ENCODE data around the gene RSU1. TPM values are rescaled to one million over a fixed set of nuclear protein-coding genes. Genes with fewer than 3 reads are reported as not detected.
"Not testable (repeated sequence)": the region's sequence is repeated elsewhere in the genome, so short reads cannot be mapped to it uniquely, and the experiment has no call there.

The RSU1 gene
- total RNA-seq, 1 donor from 2014 or later, result 32.3 TPM

GRCh38 chr10:16788125-16788524 lies 29.1 kb downstream of the RSU1 start:
- no peak for DNase-seq (ENCODE audit: low read depth in 2 of 2)

DNA sequence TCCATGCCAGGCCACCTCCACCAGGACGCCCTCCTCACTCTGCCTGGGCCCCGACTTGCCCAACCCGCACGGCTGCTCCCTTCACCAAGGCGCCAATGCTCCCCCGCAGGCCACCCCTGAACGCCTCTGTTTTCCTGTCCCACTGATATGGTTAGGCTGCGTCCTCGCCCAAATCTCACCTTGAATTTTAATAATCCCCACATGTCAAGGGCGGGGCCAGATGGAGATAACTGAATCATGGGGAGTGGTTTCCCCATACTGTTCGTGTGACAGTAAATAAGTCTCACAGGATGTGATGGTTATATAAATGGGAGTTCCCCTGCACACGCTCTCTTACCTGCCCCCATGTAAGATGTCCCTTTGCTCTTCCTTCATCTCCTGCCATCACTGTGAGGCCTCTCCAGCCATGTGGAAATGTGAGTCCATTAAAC lies 29.8 kb downstream of the RSU1 start:
- no peak for DNase-seq (ENCODE audit: low read depth in 2 of 2)

DNA sequence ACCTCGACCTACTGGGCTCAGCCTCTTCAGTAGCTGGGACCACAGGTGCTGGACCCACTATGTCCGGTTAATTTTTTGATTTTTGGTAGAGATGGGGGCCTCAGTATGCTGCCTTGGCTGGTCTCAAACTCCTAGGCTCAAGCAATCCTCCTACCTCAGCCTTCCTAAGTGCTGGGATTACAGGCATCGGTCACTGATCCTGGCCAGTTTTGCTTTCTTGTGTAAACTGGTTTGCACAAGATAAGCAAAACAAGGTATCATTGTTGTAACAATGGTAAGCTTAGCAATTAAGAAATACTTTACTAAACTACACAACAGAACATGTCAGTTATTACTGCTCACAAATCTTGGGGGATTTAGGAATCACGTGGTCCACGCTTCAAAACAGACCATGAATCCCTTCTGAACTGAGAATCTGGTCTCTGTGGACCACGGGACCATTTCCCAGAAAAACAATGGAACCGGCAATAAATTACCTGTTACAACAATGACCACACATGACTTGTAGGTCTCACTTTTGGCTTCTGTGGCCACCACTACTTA lies 36.8 kb downstream of the RSU1 start:
- peak in 1 of 2 donors; percentile 53 for DNase-seq (ENCODE audit: low read depth in 2 of 2)

GRCh38 chr10:16779384-16779915 lies 37.8 kb downstream of the RSU1 start:
- DNase-seq (ENCODE audit: low read depth in 2 of 2), result no peak

DNA sequence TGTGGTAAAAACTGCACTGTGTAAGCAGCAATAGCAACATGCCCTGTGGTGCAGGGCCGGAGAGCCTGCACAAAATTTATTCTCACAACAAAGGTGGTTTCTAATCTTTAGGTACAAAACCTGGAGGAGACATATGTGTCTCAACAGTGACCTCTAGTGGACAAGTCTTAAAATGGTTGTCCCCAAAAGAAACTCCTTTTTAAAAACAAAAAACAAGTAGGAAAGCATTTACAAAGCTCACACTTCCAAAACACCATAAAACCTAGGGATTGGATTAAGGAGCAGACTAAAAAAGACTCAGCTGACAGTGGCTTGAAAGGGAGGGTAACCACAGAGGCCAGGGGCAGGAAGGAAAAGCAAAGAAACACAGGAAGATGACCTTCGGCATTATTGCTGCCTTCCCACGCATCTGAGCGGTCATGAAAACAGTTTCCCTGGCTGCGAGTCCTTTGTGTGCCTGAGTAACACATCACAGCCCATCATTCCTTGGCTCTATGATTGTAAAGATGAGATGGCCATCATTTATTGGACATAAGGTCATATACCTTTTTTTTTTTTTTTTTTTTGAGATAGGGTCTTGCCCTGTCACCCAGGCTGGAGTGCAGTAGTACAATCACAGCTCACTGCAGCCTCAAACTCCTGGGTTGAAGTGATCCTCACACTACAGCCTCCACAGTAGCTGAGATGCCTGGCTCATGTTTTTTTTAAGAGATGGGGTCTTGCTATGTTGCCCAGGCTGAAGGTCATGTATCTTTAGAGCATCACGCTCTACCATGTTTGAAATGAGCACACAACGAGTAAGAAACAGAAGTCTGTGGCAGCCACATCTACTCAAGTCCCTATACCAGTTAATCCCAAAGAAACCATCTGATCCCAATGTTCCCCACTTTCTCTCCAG lies 39.5 kb downstream of the RSU1 start:
- DNase-seq (ENCODE audit: low read depth in 2 of 2), result peak; percentile 97 to 98

- DNase-seq (ENCODE audit: low read depth in 2 of 2), result peak; percentile 46 to 56
Measured at GRCh38 chr10:16776896-16777295, 40.3 kb downstream of the RSU1 start.

GRCh38 chr10:16773334-16773733 lies 43.9 kb downstream of the RSU1 start:
- DNase-seq (ENCODE audit: low read depth in 2 of 2), result no peak

GRCh38 chr10:16770670-16771069 lies 46.6 kb downstream of the RSU1 start:
- peak in 1 of 2 donors; percentile 18 for DNase-seq (ENCODE audit: low read depth in 2 of 2)

DNA sequence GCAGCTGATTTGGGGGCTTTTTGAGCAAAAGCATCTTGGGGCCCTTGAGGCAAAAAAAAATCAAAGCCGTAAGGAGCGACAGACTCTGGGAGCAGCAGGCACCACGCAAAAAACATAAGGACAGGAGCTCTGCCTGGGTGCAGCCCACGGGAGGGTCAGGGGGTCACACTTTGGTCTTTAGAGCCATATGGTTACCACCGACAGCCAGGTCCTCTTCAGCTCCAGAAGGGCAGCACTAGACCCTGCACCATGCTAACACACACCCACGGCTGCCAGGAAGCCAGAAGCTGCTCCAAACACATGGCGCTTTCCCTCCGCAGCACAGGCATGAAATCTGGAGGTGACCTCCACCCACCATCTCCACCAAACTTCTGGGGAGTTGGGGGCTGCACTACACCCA lies 47.1 kb downstream of the RSU1 start:
- DNase-seq (ENCODE audit: low read depth in 2 of 2), result no peak

DNA sequence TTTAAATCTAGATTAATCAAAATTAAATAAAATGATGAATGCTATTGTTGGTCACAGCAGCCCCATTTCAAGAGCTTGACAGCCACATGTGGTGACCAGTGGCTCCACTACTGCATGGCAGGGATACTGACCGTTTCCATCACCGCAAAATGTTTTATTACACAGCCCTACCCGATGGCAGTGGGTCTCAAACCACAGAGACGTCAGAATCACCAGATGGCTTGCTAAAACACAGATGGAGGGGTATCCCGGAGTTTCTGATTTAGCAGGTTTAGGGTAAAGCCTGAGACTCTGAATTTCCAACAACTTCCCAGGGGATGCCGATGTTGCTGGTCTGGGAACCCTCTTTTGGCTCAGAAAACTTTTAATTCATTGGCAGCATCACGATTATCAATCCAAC lies 47.9 kb downstream of the RSU1 start:
- DNase-seq (ENCODE audit: low read depth in 2 of 2), result no peak

DNA sequence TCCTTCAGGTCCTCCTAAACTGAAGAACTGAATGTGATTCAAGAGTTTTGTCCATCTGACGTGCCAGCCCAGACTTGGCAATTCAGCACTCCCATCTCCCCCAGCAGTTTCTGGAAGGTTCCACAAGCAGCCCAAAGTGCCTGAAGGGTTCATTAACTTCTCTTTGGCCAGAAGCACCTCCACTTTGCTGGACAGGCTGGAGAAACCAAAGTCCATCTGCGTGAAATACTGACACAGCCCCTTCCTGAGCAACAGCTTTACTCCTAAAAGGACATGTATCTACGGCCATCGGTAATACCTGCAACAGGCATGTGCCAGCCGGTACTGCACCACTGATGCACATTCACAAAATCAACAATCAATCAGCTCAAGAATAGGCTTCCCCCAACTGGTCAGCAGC lies 48.5 kb downstream of the RSU1 start:
- DNase-seq (ENCODE audit: low read depth in 2 of 2), result no peak

- DNase-seq (ENCODE audit: low read depth in 2 of 2), result no peak
Measured at GRCh38 chr10:16765509-16766375, 51.5 kb downstream of the RSU1 start.

- peak in 1 of 2 donors; percentile 26 for DNase-seq (ENCODE audit: low read depth in 2 of 2)
Measured at GRCh38 chr10:16761300-16761699, 55.9 kb downstream of the RSU1 start.

GRCh38 chr10:16756561-16757221 lies 60.5 kb downstream of the RSU1 start:
- no peak for DNase-seq (ENCODE audit: low read depth in 2 of 2)

DNA sequence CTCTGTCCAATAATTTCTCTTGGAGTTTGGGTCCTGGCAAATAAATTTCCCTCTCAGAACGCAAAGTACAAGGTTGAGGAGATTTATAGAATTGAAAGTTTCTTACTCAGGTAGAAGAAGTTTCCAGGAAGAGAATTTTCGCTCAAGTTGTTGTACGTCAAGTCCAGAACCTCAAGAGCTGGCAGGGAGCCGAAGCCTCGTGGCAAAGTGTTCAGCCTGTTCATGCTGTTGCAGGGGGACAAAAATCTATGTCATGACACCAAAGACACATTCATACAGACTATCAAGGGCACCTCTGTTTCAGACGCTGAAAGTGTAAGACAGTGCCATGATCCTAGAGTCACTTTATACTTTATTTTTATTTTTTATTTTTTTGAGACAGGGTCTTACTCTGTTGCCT lies 62.5 kb downstream of the RSU1 start:
- no peak for DNase-seq (ENCODE audit: low read depth in 2 of 2)

- not testable (repeated sequence) for DNase-seq (ENCODE audit: low read depth in 2 of 2)
Measured at GRCh38 chr10:16752849-16753248, 64.4 kb downstream of the RSU1 start.

DNA sequence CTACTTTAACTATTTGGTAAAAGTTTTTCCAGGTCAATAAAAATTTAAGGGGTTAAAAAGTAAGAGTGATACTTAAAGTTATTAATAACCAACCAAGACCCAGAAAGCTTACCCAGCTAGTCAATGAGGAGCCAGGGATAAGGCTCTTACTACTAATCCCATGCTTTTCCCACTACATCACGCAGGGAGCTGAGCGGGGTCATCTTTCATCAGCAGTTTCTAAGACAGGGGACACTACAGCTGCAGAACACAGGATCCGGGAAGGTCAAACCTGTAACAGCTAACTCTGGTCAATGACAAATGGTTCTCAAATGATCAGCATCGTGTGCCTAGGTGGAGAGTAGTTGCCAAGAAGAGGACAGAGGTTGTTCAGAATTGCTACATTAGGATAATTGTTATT lies 65.1 kb downstream of the RSU1 start:
- no peak for DNase-seq (ENCODE audit: low read depth in 2 of 2)

- no peak for DNase-seq (ENCODE audit: low read depth in 2 of 2)
Measured at GRCh38 chr10:16751244-16751643, 66.0 kb downstream of the RSU1 start.

- DNase-seq (ENCODE audit: low read depth in 2 of 2), result no peak
Measured at GRCh38 chr10:16750461-16750860, 66.8 kb downstream of the RSU1 start.

DNA sequence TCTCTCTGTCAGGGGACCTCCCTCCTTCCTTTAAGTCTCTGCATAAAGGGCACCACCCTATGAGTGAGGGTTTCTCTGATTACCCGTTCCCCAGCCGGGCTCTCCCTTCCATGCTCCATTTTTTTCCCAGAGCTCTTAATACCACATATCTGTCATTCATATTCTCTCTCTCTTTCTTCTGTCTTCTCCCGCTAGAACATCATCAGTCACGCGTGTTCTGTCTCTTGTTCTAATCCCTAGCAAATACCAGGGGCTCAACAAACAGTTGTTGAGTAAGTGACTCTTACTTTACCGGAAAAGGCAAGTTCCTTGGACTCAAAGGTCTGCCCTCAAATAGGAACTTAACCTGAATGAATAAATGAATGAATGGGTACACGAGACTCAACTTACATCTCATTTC lies 68.5 kb downstream of the RSU1 start:
- no peak for DNase-seq (ENCODE audit: low read depth in 2 of 2)

- no peak for DNase-seq (ENCODE audit: low read depth in 2 of 2)
Measured at GRCh38 chr10:16746856-16747255, 70.4 kb downstream of the RSU1 start.

Measured in lung microvascular endothelial cell (primary cell).